ENCODE measurements around the gene IGFBP6.
A peak's percentile ranks its signal among the peaks of the same experiment; 100 is the strongest.

The IGFBP6 gene

GRCh38 chr12:53097564-53098353 is at the start of gene IGFBP6:
Gene IGFBP6, plus strand, starts transcription at chr12:53097667. Its CDS starts 51 bp downstream, at chr12:53097718.
- peak; percentile 56 for DNase-seq

GRCh38 chr12:53048033-53048779 is 49.3 kb upstream of the IGFBP6 start:
- no peak for DNase-seq

GRCh38 chr12:53048780-53049401 is 48.6 kb upstream of the IGFBP6 start:
- DNase-seq: no peak

GRCh38 chr12:53049571-53050318 is 47.7 kb upstream of the IGFBP6 start, which contains the start of gene TNS2:
Gene TNS2, plus strand, starts transcription at chr12:53050065. Its CDS starts 121 bp downstream, at chr12:53050186.
- no peak for DNase-seq

GRCh38 chr12:53050426-53051057 is 46.9 kb upstream of the IGFBP6 start:
- no peak for DNase-seq

- no peak for DNase-seq
Measured at GRCh38 chr12:53051058-53051880, 46.2 kb upstream of the IGFBP6 start.

GRCh38 chr12:53051881-53052412 is 45.5 kb upstream of the IGFBP6 start:
- no peak for DNase-seq

GRCh38 chr12:53052419-53053217 is 44.8 kb upstream of the IGFBP6 start:
- DNase-seq: no peak

- DNase-seq: peak; percentile 43
Measured at GRCh38 chr12:53053218-53054111, 44.0 kb upstream of the IGFBP6 start.

- DNase-seq: peak; percentile 92
Measured at GRCh38 chr12:53054112-53054878, 43.2 kb upstream of the IGFBP6 start.

GRCh38 chr12:53055471-53056266 is 41.8 kb upstream of the IGFBP6 start:
- DNase-seq: no peak

- no peak for DNase-seq
Measured at GRCh38 chr12:53056296-53056695, 41.2 kb upstream of the IGFBP6 start.

- no peak for DNase-seq
Measured at GRCh38 chr12:53056901-53057300, 40.6 kb upstream of the IGFBP6 start.

- no peak for DNase-seq
Measured at GRCh38 chr12:53057816-53058500, 39.5 kb upstream of the IGFBP6 start.

GRCh38 chr12:53058674-53059433 is 38.6 kb upstream of the IGFBP6 start:
- no peak for DNase-seq

GRCh38 chr12:53059434-53060063 is 37.9 kb upstream of the IGFBP6 start:
- DNase-seq: no peak

Data from stimulated activated naive CD4-positive, alpha-beta T cell treated with Interleukin-2 at 50 U/mL for 16 hours (primary cell).